HG02678 (cell line): ENCODE measurements around the gene TRPV5.

ENCODE experiments used
- ATAC-seq: cut with Tn5 transposase; IDR thresholded peaks from one replicate; pipeline ENCODE4 v1.9.1; 2021; ENCODE audit warnings: mild to moderate bottlenecking, moderate library complexity; ENCODE audit not compliant: unreplicated experiment

The TRPV5 gene

DNA sequence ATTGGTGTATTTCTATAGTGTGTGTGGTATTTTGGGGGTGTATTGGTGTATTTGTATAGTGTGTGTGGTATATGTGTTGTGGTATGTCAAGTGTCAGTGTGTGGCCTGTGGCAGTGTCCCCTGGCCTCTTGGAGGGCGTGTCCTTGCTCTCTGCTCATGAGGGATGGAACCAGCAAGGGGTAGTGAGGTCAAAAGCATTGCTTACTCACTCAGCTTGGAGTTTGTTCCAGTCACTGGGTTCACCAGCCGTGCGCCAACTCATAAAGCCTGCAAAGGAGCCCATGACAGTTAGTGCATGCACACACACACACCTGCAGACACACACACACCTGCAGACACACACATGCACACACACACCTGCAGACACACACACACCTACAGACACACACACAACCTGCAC is 43.7 kb downstream of the TRPV5 start:
- no peak for ATAC-seq

DNA sequence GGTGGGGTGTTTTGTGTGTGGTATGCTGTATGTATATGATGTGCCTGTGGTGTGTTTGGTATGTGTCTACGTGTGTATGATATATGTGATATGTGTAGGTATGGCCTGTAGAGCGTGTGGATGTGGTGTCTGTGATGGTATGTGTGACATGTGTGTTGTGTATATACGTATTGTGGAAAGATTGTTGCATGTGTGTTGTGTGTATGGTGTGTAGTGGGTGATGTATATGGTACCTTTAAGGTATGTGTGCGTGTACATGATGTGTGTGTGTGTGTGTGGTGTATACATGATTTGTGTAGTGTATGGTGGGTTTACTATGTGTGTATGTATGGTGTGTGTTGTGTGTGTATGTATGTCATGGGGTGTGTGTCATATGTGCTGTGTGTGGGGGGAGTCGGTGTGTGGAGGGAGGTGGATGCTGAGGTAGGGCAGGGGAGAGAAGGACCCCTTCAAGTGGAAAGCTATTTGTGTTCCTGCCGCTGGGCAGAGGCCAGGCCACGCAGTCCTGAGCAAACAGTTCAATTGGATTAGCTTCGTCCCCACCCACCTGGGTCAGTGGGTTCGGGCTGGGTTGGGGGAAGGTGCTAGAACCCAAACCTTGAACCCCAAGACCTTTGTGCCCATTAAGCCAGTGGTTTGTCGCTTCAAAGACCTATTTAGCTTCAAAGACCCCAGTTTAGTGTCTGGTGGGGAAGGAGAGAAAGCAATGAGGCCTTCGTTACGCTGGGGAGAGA is 46.1 kb downstream of the TRPV5 start:
- no peak for ATAC-seq

DNA sequence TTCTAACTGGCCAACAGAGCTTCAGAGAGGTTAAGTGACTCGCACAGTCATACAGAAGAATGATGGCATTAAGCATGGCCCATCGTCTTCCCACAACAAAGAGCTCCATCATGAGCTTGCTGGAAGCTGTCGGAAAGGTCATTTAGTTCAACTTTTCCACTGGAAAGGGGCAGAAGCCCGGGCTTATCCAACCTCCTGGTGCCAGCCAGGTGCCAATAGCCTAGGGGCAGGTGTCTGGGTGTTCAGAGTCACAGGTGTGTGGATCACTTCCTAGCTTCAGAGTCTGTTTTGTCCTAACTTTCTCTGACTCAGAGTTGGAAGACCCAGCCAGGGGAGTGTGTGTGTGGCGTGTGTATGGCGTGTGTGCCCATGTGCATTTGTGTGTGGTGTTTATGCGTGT is 46.7 kb downstream of the TRPV5 start:
- no peak for ATAC-seq

DNA sequence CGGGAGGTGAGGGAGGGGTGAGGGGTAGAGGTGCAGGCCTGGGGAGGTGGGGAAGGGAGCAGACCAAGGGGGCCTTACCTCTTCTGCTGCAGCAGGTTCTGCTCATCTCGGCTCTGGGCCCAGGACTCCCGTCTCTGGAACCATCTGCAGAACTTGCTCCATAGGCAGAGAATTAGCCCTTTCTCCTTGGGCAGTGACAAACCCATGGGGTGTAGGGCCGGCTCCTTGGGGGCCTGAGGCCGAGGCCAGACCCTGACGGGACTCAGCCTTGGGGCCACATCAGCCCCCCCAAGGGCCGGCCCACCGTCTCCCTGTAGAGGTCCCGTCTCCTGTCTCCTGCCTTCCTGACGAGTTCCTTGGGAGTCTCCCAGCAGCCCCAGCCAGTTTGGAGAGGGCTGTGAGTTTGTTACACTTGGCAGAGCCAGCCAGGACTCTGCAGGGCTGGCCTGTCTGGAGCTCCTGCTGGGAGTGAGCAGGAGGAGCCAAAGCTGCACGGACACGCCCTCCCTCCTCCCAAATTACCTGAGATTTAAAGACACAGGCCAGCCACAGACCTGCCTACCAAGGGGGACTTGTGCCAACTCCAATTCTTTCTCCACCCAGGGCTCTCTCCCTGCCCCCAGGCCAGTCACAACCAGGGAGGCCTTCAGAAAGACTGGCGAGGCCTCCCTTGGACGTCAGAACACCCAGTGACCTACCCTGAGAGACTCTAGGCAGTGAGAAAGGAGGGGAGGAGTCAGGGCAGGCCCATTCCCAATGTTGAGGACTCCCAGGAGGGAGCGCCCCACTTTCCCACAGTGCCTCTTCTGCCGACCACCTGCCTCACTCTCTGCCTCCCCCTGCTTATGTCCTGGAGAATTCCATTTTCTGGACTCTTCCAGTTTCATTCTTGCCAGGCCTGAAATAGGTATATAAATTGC is 48.0 kb downstream of the TRPV5 start, which contains the start of gene TRPV6:
TSS of gene TRPV6 (minus strand) at position 435 of the 920 bp plus-strand sequence.
- no peak for ATAC-seq

DNA sequence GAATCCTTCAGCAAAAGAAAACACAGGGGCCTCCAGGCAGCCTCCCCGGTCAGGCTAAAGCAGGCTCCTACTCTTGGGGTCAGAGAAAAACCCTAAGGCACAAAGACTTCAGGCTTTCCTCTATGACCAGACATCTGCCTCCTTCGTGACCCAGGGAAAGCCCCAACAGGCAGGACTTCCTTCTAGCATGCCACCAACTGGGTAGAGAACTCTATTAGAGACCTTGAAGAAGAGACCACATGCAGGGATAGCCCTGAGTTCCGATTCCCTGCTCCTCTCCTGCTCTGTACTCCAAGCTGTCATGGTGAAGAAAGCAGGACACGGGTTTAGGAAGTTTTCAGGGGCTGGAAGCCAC is 49.3 kb downstream of the TRPV5 start:
- no peak for ATAC-seq

DNA sequence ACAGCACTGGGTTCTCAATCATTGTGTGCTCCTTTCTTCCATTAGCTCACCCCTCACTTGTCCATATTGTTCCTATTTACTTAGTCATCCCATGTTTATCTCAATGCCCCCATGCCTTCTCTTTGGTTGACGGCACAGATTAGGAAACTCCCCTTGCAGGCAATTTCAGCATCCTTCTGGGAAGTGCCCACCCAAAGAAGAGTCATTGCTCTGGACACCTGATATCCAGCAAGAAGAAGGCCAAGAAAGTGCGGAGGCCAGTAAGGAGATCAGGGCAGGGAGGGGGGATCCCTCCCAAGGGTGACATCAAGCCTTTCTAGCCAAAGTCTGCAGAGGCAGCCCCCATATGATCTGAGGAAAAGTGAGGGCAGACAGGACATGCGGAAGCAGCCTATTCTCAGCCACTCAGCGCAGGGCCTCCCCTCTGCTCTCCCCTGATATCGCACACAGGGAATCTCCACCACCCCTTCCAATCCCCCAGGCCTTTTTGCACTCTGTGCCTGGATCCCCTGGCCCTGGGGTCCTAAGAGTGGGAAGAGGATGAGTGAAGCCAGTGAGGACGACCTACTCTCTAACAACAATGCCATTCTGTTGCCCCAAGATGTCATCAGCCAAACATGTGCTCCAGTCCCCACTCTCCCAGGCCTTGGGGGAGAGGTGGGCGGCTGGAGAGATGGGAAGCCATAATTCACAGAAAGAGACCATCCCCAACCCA is 49.8 kb downstream of the TRPV5 start:
- ATAC-seq: no peak

DNA sequence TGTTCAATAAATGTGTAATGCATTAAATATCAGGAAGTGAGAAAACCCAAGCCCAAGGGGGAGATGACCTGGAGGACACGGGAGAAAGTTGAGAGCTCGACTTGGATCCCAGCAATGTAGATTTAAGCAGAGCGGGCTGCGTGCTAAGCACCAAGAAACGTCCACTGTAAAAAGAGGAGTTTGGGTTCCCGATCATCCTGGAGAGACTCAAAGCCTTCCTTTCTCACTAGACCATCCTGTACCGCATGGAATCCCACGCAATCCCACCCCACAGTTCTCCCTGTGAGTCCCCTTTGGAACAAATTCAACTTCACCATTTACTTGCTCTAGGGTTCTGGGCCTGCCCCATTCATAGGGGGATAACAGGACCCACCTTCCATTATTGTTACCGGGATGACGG is 50.4 kb downstream of the TRPV5 start:
- ATAC-seq: no peak

DNA sequence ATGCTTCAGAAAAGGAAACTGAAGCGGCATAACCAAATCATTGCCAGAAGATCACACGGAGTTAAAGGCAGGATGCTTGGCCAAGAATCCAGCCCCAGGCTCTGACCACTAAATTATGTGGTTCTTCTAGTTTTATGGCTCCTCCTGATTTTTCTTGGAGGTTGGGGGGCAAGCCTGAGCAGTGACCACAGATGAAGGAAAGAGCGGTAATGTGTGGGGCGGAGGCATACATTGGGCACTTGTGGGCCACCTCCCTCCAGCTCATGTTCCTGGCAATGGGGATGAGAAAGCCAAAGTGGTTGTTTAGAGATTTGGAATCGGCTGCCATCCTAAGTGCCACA is 51.2 kb downstream of the TRPV5 start:
- ATAC-seq: no peak

DNA sequence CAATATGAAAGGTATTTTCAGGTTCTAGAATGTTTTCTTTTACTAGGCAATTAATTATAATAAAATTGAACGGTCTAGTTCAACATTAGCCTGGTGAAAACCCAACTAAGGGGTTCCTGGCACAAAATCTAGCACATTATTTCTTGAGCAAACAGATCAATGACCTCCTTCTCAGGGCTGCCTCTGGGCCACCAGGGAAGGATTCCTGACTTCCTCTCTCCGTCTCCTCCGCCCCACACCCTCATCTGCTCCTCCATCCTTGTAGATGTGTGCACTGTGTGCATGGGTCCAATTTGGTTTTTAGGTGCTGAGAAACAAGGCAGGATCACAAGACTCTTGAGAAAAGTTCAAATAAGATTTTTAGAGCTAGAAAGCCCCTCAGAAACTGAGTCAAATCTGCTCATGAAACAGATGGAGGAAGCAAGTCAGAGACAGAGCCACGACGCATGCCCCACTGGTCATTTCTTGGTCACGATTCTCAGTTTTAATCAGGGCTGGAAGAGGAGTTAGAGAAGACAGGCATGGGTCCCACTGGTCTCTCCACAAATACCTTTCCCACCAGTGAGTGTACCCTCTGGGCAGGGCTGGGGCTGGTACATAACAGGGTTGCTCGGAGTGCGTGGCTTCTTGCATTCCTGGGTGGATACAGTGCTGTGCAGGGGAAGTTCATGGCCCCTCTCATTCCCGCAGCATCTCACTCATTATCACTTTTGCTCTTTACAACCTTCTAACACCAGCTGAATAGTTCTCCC is 51.8 kb downstream of the TRPV5 start:
- no peak for ATAC-seq

DNA sequence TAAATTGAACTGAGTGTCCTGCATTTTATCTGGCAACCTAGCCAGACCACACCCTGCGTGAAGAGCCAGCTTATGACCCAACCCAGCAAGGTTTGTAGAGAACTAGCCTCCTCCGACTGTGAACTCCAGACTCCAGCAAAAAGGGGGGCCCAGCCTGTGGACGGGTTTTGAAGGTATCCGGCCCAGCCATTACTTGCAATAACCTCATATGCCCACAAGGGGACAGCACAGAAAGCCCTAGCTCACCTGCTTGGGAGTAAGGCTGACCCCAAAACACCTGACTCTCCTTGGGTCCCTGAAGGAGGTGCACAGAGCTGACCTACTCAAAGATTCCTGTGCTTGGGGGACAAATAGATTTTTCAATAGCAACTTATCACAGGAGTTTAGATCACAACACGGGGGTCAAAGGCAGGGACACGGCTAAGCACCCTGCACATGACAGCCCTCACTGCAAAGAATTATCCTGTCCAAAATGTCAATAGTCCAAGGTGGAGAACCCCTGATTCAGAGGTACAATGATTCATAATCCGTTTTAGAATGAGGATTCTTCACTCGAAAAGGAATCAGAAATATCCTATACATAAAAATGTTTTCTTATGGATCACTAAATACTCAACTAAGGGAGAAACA is 52.6 kb downstream of the TRPV5 start:
- peak; percentile 59 for ATAC-seq

DNA sequence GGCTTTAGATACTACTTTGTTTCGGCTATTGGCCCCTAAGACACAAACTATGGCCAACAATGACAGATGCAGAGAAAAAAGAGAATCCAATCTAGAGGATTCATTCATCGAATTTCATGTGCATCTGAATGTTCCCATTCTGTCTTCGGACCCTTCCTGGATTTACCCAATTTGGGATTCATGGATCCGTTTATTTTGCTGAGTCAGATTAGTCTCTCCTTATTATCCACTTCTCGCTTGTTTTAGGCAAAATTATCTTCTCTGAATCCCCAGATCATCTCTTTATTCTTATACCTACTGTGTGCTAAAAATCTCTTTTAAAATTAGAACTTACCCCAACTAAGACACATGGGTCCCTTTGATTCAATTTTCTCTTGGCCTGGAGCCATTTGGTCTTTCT is 54.5 kb downstream of the TRPV5 start:
- ATAC-seq: no peak

DNA sequence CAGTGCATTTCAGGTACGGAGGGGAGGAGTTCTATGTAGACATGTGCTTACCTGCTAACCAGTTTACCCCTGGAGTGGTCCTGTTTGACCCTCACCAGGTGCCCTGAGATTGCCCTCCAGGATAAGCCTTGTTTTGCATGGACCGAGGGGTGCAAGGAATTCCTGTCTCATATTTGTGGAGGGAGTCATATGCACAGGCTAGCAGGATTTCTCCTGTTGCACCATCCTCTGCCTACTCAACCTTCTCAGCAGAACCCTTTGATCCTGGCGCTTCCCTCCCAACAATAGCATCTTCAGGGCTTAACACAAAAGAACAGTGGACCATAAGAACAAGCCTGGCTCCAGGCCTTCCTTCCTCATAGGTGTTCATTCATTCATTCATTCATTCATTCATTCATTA is 55.2 kb downstream of the TRPV5 start:
- no peak for ATAC-seq

DNA sequence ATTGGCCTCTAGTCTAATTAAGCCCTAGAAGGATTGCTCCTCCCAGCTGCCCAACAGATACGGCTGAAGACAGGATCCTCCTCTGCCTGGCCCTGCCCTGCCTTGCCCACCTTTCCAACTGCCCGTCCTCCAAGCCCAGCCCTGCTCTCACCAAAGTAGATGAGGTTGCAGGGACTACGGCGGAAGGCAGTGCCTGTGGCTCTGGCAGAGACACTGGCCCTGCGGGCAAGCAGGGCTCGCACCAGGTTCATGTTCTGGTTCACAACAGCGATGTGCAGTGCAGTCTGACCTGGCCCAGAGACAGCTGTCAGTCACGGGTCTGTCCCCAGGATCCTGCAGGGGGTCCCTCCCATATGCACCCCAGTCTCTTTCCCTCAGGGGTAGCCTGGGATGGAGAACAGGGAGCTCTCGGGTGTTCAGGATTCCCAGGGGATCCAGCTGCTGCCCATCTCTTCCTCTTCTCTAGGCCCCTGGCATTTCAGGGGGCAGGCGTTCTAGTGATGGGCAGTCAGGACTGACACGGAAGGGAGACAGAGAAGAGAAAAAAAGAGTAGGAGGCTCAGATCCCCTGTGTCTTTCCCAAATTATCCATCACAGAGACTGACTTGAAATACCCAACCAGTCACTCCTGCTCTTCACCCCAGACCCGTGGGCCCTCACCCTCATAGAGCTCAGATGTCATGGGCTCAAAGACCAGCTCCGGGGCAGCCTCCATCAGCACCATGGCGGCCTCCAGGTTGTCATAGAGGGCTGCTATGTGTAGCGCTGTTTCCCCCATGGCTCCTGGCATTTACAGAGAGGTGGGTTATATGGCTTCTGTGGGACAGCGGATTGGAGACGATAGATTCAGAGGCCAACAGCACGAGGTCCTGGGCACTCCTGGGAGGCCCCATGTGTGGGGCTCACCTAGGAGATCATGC is 56.3 kb downstream of the TRPV5 start:
- ATAC-seq: no peak

DNA sequence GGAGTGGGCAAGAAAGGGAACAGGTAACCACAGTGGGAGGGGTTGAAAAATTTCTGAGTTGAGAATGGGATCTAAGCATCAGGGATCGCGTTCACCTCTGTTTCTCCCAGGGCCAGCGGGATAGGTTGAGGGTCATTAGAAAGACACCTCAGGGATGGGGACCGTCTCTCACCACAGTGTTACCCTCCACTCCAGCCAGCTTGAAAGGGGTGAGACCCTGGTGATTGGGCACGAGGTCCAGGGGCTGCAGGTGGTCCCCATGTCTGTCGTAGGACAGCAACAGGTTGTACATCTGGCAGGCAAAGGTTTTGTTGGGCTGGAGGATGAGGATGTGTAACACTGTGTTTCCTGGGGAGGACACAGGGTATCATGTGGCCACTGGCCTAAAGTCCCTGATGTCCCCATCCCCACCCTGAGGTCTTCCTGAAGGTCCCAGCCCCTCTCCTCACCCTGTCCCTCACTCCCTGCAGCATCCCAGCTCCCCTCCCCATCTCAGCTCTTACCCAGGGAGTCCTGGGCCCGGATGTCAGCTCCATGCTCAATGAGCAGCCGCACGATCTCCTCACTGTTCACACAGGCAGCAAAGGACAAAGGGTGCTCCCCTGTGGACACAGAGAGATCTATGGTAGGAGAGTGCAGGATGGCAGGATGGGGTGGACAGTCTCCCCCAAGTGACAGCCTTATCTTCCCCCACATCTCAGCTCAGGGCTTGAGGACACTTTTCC is 57.1 kb downstream of the TRPV5 start:
- ATAC-seq: no peak

DNA sequence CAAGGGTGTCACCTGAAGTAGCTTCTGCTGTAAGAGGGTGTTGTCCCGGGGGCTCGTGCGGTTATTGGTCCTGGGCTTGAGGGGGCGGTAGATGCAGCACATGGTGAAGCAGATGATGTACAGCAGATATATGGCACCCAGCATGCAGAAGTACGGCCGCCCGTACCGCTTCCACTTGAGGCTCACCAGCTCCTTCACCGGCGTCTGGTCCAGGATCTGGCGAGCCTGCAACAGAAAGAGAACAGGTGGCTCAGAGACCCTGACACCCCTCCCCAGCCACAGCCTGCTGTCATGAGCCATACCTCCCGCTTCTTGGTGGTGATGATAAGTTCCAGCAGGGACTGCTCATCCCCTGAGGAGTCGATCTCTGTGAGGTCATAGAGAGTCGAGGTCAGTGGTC is 58.1 kb downstream of the TRPV5 start:
- no peak for ATAC-seq

DNA sequence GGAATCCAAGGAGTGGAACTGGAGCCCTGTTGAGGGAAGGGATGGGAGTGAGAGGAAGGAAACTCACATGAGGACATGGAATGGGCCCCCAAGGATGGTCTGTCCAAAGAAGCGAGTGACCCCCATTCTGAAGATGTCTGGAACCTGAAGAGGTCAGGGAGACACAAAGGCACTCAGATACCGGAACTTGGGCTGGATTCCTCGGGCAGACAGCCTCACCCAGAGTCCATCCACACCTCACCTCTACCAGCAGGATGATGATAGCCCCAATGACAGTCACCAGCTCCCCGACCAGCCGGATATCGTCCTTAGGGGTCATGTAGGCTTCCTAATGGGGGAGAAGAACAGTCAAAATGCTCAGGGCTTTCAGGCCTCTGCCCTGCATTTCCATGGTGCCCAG is 58.7 kb downstream of the TRPV5 start:
- no peak for ATAC-seq

DNA sequence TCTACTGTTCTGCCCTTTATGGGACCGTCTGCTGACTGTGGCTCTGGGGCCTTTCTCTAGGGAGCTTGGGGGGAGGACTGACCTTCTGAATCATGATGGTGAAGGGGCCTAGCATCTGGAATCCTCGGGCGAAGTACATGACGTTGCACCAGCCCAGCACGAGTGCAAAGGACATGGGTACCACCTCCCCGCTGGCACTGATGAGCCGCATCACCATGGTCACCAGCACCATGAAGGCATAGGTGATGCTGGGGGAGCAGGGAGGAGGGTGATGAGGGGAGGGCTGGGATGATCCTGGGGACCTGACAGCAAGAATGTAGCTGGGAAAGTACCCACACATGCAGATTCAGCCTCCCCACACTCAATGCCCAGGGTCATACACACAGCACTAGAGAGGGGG is 59.1 kb downstream of the TRPV5 start:
- no peak for ATAC-seq

DNA sequence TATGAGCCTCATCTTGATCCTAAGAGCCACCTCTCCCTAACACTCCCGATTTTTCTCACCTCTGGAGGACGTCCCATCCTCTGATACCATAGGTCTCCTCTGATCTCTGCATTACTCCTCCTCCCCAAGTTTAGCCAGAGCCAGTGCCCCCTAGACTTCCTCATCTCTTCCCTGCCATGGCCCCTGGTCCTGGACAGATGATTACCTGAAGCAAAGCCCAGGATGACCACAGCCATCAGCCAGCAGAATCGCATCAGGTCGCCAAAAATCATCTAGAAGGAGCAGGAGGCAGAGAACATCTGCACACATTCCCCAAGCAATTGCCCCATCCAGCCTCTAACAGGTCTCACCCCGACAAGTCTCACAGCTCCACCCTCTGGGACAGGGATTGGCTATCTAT is 59.7 kb downstream of the TRPV5 start:
- ATAC-seq: no peak

DNA sequence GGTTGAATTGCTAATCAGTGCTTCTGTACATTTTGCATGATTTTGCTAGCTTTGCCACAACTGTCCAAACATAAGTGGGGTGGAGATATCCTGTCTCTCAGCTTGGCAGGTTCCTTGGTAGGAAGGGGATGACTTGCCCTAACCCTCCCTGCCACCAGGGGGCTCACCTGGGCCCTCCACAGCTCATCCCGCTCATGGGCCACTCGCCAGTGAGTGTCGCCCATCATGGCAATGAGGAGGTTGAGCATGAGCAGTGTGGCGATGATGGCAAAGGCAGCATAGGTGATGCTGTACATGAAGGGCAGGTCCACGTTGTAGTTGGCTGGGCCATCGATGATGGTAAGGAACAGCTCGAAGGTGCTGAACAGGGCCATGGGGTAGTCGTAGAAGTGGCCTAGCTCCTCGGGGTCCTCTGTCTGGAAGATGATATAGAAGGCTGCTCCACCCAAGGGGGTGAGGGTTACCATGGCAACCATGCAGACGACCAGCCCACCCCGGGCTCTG is 60.2 kb downstream of the TRPV5 start:
- peak; percentile 65 for ATAC-seq
